Activated CD8-positive, alpha-beta memory T cell treated with anti-CD3 and anti-CD28 coated beads, Interleukin-2, amount 10 ng/mL, durations not matched to agents 7 days and 5 days (primary cell): Measurements from ENCODE around the gene PABPC1L. TPM values are rescaled to one million over a fixed set of nuclear protein-coding genes. Genes with fewer than 3 reads are reported as not detected.

Experiments
- ATAC-seq: fragments of 150-1000 bp; cut with Tn5 transposase; one replicate; pipeline ENCODE4 v1.10.0; 2021; ENCODE audit warnings: moderate library complexity
- CTCF ChIA-PET: fragments of 350-600 bp; sonication (Branson Sonifier 250); formaldehyde crosslinking; loops from one replicate; lab custom pipeline; 2021; ENCODE audit warnings: antibody characterized with exemption; lab: Charles Lee
- DNase-seq: peaks from one replicate; pipeline ENCODE4 v3.0.0-alpha.2; 2020
- H3K27ac Mint-ChIP-seq: one replicate; pipeline ENCODE4 v1.8.0; 2021; ENCODE audit warnings: mild to moderate bottlenecking, mixed read lengths
- H3K27me3 Mint-ChIP-seq: one replicate; pipeline ENCODE4 v1.8.0; 2021; ENCODE audit warnings: mixed read lengths
- H3K36me3 Mint-ChIP-seq: one replicate; pipeline ENCODE4 v1.8.0; 2021; ENCODE audit warnings: mild to moderate bottlenecking, mixed read lengths
- H3K4me1 Mint-ChIP-seq: one replicate; pipeline ENCODE4 v1.8.0; 2021; ENCODE audit warnings: mixed read lengths
- H3K4me3 Mint-ChIP-seq: one replicate; pipeline ENCODE4 v1.8.0; 2021; ENCODE audit warnings: mild to moderate bottlenecking, moderate library complexity, mixed read lengths
- H3K9me3 Mint-ChIP-seq: one replicate; pipeline ENCODE4 v1.8.0; 2022; ENCODE audit warnings: low read depth, mixed read lengths
- total RNA-seq, 2 experiments: library from RNA; stranded (reverse); gene quantifications; one replicate each; pipeline ENCODE4 v1.2.3, GENCODE V29; 2021

PABPC1L gene
- total RNA-seq, 2 experiments from 2014 or later, result 113 to 126 TPM

- no peak overlapping the region for H3K27ac Mint-ChIP-seq
- no peaks in the 10 kb centered on the region for H3K9me3 Mint-ChIP-seq
- H3K27me3 Mint-ChIP-seq, result no peaks in the 10 kb centered on the region
- no peak overlapping the region for H3K4me3 Mint-ChIP-seq
- H3K4me1 Mint-ChIP-seq, result peaks cover 31% of the 10 kb centered on the region
- peaks cover 62% of the 10 kb centered on the region for H3K36me3 Mint-ChIP-seq
- ATAC-seq, result no peak
- no peak for DNase-seq
- CTCF ChIA-PET, result no interaction called here
Observed at GRCh38 chr20:44955270-44955669, 45.4 kb downstream of the PABPC1L start.

DNA sequence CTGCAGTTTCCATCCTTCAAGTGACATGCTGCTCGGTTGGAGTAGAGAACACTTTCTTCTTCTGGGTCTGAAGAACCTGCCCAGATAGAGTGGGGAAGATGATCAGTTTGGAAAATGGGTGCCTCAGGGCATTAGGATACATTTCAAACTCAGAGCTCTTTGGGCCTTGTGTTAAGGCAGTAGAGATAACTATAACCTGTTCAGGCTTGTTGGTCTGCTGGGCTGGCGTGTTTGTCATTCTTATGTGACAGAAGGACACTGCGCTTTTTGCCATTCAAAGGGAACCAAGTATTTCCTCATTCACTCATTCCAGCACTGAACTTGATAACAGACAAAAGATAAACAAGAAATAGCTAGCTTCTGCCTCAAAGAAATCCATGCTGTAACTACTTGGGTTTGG lies 46.5 kb downstream of the PABPC1L start:
- no peak for DNase-seq
- CTCF ChIA-PET, result interaction anchor here (0.6 kb wide), 1 partner anchor 330 kb away, joined by 3 read pairs; no protein-coding TSS in a partner anchor
- peaks cover 56% of the 10 kb centered on the region for H3K36me3 Mint-ChIP-seq

DNA sequence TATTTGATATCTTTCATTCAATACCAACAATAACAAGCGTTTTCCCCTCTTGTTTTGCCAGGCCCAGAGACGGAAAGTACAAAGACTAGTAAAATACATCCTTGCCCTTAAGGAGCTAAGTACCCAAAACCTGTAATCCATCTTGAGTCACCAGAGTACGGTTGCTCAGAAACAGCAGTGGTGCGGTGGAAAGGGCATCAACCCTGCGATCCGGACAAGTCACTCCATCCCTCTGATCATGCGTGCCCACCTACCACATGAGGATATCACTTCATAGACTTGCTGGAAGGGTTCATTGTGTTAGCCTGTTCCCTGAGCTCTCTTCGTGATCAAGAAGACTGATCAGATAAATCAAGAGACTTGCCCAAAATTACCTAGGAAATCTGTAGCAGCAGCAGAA lies 48.4 kb downstream of the PABPC1L start:
- no peaks in the 10 kb centered on the region for H3K27me3 Mint-ChIP-seq
- H3K4me3 Mint-ChIP-seq, result peak overlapping the region; percentile 85
- DNase-seq (peak; percentile 27), ATAC-seq (no peak)
- H3K4me1 Mint-ChIP-seq, result peaks cover 57% of the 10 kb centered on the region
- peaks cover 44% of the 10 kb centered on the region for H3K36me3 Mint-ChIP-seq
- CTCF ChIA-PET, result interaction anchor here (0.6 to 3.0 kb wide), 5 partner anchors 10 to 138 kb away, joined by 3 to 12 read pairs (median 6); no protein-coding TSS in a partner anchor
- H3K27ac Mint-ChIP-seq, result no peak overlapping the region
- H3K9me3 Mint-ChIP-seq, result no peaks in the 10 kb centered on the region

More for the DNA sequence above, 46.5 kb downstream of the PABPC1L start:
- no peaks in the 10 kb centered on the region for H3K27me3 Mint-ChIP-seq
- H3K9me3 Mint-ChIP-seq, result no peaks in the 10 kb centered on the region
- H3K27ac Mint-ChIP-seq, result no peak overlapping the region
- no peak overlapping the region for H3K4me3 Mint-ChIP-seq
- no peak for ATAC-seq
- peaks cover 41% of the 10 kb centered on the region for H3K4me1 Mint-ChIP-seq

DNA sequence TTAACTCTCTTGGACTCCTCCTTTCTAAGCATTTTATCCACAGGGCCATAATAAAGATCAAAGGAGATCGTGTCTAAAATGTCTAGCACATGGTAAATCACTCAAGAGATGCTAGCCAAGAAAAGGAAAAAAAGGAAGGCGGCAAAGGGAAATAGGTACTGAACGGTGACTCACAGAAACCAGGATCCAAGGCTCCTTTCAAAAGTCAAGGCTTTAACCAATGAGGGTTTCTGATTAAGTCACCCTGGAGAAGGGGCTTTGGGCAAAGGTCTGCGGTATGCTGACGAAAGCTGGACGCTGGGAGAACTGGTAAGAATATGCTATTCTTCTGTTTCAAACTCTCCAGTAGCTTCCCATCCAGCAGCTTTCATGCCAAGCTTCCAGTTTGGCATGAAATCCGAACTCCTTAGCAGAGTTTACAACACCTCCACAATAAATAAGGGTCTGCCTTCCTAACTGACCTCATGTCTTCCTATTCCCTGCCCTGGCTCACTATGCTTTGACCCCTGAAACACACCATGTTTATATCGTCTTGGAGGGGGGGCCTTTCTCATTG lies 49.3 kb downstream of the PABPC1L start:
- H3K27ac Mint-ChIP-seq, result peak overlapping the region; percentile 95
- H3K4me3 Mint-ChIP-seq, result peak overlapping the region; percentile 85
- ATAC-seq (no peak), DNase-seq (no peak)
- H3K9me3 Mint-ChIP-seq, result no peaks in the 10 kb centered on the region
- no peaks in the 10 kb centered on the region for H3K27me3 Mint-ChIP-seq
- peaks cover 35% of the 10 kb centered on the region for H3K36me3 Mint-ChIP-seq
- peaks cover 64% of the 10 kb centered on the region for H3K4me1 Mint-ChIP-seq
- CTCF ChIA-PET, result interaction anchor here (1.1 to 3.0 kb wide), 7 partner anchors 8 to 137 kb away, joined by 3 to 12 read pairs (median 3); partner anchors contain the start of gene PABPC1L

DNA sequence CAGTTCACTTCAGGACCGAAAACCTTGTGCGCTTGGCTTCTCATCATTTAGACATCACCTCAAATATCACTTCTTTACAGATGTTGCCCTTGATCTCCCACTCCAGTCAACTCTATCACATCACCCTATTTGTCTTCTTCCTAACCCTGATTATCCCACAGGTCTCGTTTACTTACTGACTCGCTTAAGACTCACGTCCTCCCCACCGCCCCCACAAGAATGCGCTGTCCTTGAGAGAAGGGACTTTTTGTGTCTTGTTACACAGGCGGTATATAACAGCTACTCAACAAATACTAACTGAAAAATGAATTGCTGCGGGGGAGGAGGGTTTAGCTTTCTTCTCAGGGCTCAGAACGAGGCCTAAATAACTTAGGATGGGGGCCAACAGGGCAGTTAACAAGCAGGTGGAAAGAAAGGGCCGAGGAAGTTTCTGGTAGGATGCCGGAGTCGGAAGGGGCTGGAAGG lies 49.8 kb downstream of the PABPC1L start:
- Mint-ChIP-seq H3K9me3 (no peaks in the 10 kb centered on the region), H3K27ac (peak overlapping the region; percentile 95), H3K27me3 (no peaks in the 10 kb centered on the region), H3K36me3 (peaks cover 33% of the 10 kb centered on the region), H3K4me1 (peaks cover 67% of the 10 kb centered on the region), H3K4me3 (peak overlapping the region; percentile 85)
- DNase-seq (peak; percentile 76), ATAC-seq (peak; percentile 49)
- CTCF ChIA-PET, result interaction anchor here (1.1 to 3.0 kb wide), 9 partner anchors 9 to 334 kb away, joined by 3 to 12 read pairs (median 3); partner anchors contain the start of gene PABPC1L

DNA sequence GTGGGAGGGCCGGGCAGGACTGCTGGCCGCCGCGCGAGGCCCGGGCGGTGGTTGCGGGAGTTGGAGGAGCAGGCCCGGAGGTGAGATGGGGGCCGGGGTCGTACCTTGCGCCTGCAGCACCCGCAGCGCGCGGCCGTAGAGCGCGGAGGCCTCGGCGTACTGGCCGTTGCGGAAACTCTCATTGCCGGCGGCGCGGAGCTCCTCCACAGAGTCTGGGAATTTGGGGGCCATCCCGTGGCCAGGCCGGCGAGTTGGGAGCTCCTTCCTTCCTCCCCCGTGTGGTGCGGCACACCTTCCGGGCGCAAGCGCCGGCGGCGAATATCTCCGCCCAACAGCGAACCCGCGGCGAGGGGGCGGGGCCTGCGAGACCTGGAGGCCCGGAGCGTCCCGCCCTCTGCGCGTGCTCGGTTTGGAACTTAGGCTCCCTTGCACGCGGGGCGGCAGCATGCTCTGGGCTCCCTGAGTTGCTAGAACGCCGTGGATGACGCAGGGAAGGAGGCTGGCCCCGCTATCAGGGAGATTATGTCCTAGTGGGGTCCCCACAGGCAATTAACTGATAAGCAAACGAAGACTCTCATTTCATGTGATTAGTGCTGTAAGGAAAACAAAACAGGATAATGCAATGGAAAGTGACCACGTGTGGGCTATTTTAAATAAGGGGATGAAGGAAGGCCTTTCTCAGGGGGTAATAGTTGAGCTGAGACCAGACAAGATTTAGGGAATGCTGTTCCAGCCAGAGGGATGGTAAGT lies 50.4 kb downstream of the PABPC1L start, which contains the start of gene TOMM34:
TOMM34 (minus strand) TSS at position 295 of the 750 bp plus-strand sequence; CDS start at position 231, 64 bp downstream.
- Mint-ChIP-seq H3K27me3 (no peaks in the 10 kb centered on the region), H3K27ac (peak within 1 kb of the TSS; percentile 95), H3K9me3 (no peaks in the 10 kb centered on the region), H3K4me1 (peaks cover 71% of the 10 kb centered on the region), H3K4me3 (peak within 1 kb of the TSS; percentile 85), H3K36me3 (peaks cover 29% of the 10 kb centered on the region)
- ATAC-seq (peak; percentile 96), DNase-seq (peak; percentile 96)
- CTCF ChIA-PET, result interaction anchor here (1.1 to 3.0 kb wide), 9 partner anchors 9 to 333 kb away, joined by 3 to 12 read pairs (median 4); partner anchors contain the start of gene PABPC1L

- H3K9me3 Mint-ChIP-seq, result no peaks in the 10 kb centered on the region
- ATAC-seq (no peak), DNase-seq (peak; percentile 12)
- H3K4me3 Mint-ChIP-seq, result no peak overlapping the region
- CTCF ChIA-PET, result interaction anchor here (1.5 to 3.0 kb wide), 5 partner anchors 10 to 332 kb away, joined by 4 to 12 read pairs (median 4); no protein-coding TSS in a partner anchor
- H3K27ac Mint-ChIP-seq, result peak overlapping the region; percentile 95
- no peaks in the 10 kb centered on the region for H3K27me3 Mint-ChIP-seq
- peaks cover 76% of the 10 kb centered on the region for H3K4me1 Mint-ChIP-seq
- peaks cover 21% of the 10 kb centered on the region for H3K36me3 Mint-ChIP-seq
Observed at GRCh38 chr20:44961011-44961869, 51.4 kb downstream of the PABPC1L start.

- Mint-ChIP-seq H3K4me1 (peaks cover 73% of the 10 kb centered on the region), H3K9me3 (no peaks in the 10 kb centered on the region)
Observed at GRCh38 chr20:44961870-44962267, 52.0 kb downstream of the PABPC1L start.

GRCh38 chr20:44962483-44962882 lies 52.6 kb downstream of the PABPC1L start:
- CTCF ChIA-PET, result interaction anchor here (0.7 to 1.5 kb wide), 2 partner anchors 38 to 52 kb away, joined by 3 read pairs; no protein-coding TSS in a partner anchor
- DNase-seq (no peak), ATAC-seq (no peak)
- H3K27ac Mint-ChIP-seq, result peak overlapping the region; percentile 13
- no peak overlapping the region for H3K4me3 Mint-ChIP-seq
- peaks cover 28% of the 10 kb centered on the region for H3K36me3 Mint-ChIP-seq
- H3K9me3 Mint-ChIP-seq, result no peaks in the 10 kb centered on the region
- H3K4me1 Mint-ChIP-seq, result peaks cover 73% of the 10 kb centered on the region
- H3K27me3 Mint-ChIP-seq, result no peaks in the 10 kb centered on the region

More at GRCh38 chr20:44961870-44962267, 52.0 kb downstream of the PABPC1L start:
- DNase-seq (peak; percentile 27), ATAC-seq (no peak)
- Mint-ChIP-seq H3K4me3 (no peak overlapping the region), H3K27ac (peak overlapping the region; percentile 42), H3K36me3 (peaks cover 23% of the 10 kb centered on the region), H3K27me3 (no peaks in the 10 kb centered on the region)
- CTCF ChIA-PET, result interaction anchor here (0.7 to 1.7 kb wide), 3 partner anchors 9 to 51 kb away, joined by 3 to 4 read pairs (median 3); no protein-coding TSS in a partner anchor

- DNase-seq (peak; percentile 51), ATAC-seq (no peak)
- no peaks in the 10 kb centered on the region for H3K27me3 Mint-ChIP-seq
- CTCF ChIA-PET, result interaction anchor here (1.5 to 2.1 kb wide), 2 partner anchors 53 to 80 kb away, joined by 3 to 5 read pairs; no protein-coding TSS in a partner anchor
- peaks cover 69% of the 10 kb centered on the region for H3K4me1 Mint-ChIP-seq
- peak overlapping the region; percentile 80 for H3K27ac Mint-ChIP-seq
- H3K36me3 Mint-ChIP-seq, result peaks cover 31% of the 10 kb centered on the region
- H3K4me3 Mint-ChIP-seq, result no peak overlapping the region
- no peaks in the 10 kb centered on the region for H3K9me3 Mint-ChIP-seq
Observed at GRCh38 chr20:44963325-44964215, 53.7 kb downstream of the PABPC1L start.

GRCh38 chr20:44965651-44966029 lies 55.8 kb downstream of the PABPC1L start:
- Mint-ChIP-seq H3K36me3 (peaks cover 34% of the 10 kb centered on the region), H3K27ac (peak overlapping the region; percentile 98), H3K4me3 (peak overlapping the region; percentile 93), H3K27me3 (no peaks in the 10 kb centered on the region), H3K9me3 (no peaks in the 10 kb centered on the region), H3K4me1 (peaks cover 71% of the 10 kb centered on the region)
- CTCF ChIA-PET, result interaction anchor here (1.1 to 5.6 kb wide), 5 partner anchors 12 to 78 kb away, joined by 3 to 31 read pairs (median 5); no protein-coding TSS in a partner anchor
- DNase-seq, result no peak
- ATAC-seq, result no peak
